Panc1 (cell line): ENCODE results near the gene PRODH2. TPM values are rescaled to one million over a fixed set of nuclear protein-coding genes. Genes with fewer than 3 reads are reported as not detected.

Experiments
- ATAC-seq: fragments of 200-7000 bp; cut with Tn5 transposase; 2 replicates; pipeline ENCODE4 v1.9.1; 2020; ENCODE audit warnings: mild to moderate bottlenecking, moderate library complexity
- BruUV-seq: library from RNA; stranded (reverse); fragments of 400-500 nt; replicated peaks from 2 replicates; lab custom pipeline; 2021; lab: Mats Ljungman, UMichigan
- CTCF ChIA-PET: fragments of 300-600 bp; sonication (Branson Sonifier 250); formaldehyde crosslinking; loops from one replicate; lab custom pipeline; 2022; ENCODE audit warnings: antibody characterized with exemption; lab: Charles Lee
- POLR2A ChIA-PET: fragments of 300-600 bp; sonication (Branson Sonifier 250); formaldehyde crosslinking; loops from one replicate; lab custom pipeline; 2022; ENCODE audit warnings: antibody characterized with exemption; lab: Charles Lee
- DNase-seq: peaks from one replicate; pipeline ENCODE4 v3.0.0-alpha.2; 2010; ENCODE audit warnings: low read depth, low spot score
- H3K27ac ChIP-seq: 2 replicates; pipeline ENCODE4 v1.5.1; 2011; ENCODE audit warnings: mild to moderate bottlenecking, low read length, inconsistent platforms
- H3K27me3 ChIP-seq: fragments of 200-500 bp; sonication (Bioruptor generic); 2 replicates; pipeline ENCODE4 v1.6.0; 2014; ENCODE audit warnings: low read length, inconsistent platforms; ENCODE audit not compliant: control insufficient read depth, insufficient read depth
- H3K36me3 ChIP-seq: fragments of 200-500 bp; sonication (Bioruptor generic); 2 replicates; pipeline ENCODE4 v1.5.1; 2014; ENCODE audit warnings: inconsistent platforms, mild to moderate bottlenecking, low read length, moderate library complexity; ENCODE audit not compliant: control insufficient read depth, insufficient read depth
- H3K4me1 ChIP-seq: 2 replicates; pipeline ENCODE4 v1.5.1; 2011; ENCODE audit warnings: inconsistent platforms, mild to moderate bottlenecking, low read length, moderate library complexity; ENCODE audit not compliant: control insufficient read depth, insufficient read depth
- H3K4me3 ChIP-seq, 2 experiments: 2 replicates each; pipeline ENCODE4 v1.5.1; 2011 to 2012; ENCODE audit warnings: low read depth in 2 of 2, low read length in 2 of 2, mild to moderate bottlenecking in 2 of 2, inconsistent platforms in 1 of 2, moderate library complexity in 1 of 2
- H3K9me3 ChIP-seq: fragments of 200-500 bp; sonication (Bioruptor generic); 2 replicates; pipeline ENCODE4 v1.5.1; 2014; ENCODE audit warnings: low read depth, mild to moderate bottlenecking, inconsistent platforms, low read length, moderate library complexity; ENCODE audit not compliant: control insufficient read depth, insufficient read depth
- POLR2AphosphoS5 ChIP-seq: IDR thresholded peaks from 2 replicates; pipeline ENCODE4 v1.6.1; 2012; ENCODE audit warnings: mild to moderate bottlenecking, low read depth, low read length, moderate library complexity
- SIN3A ChIP-seq: IDR thresholded peaks from 2 replicates; pipeline ENCODE4 v1.6.1; 2012; ENCODE audit warnings: low read depth, mild to moderate bottlenecking, low read length, moderate library complexity, borderline replicate concordance; ENCODE audit not compliant: insufficient read depth
- TCF7L2 ChIP-seq: IDR thresholded peaks from 2 replicates; pipeline ENCODE4 v1.6.1; 2011; ENCODE audit warnings: mild to moderate bottlenecking, low read depth, low read length, inconsistent platforms
- in situ Hi-C: cut with HindIII; loops from 2 replicates; pipeline ENCODE4 v1.10.0; 2016; ENCODE audit warnings: low sequenced_read_pairs, low pct_unique_long_range_greater_than_20kb
- intact Hi-C: fragments of 100-400 bp; cut with micrococcal nuclease; formaldehyde crosslinking; loops from one replicate; pipeline ENCODE4 v1.10.0; 2022; ENCODE audit not compliant: unreplicated experiment
- total RNA-seq: library from RNA; stranded (reverse); gene quantifications from one replicate; pipeline ENCODE4 v1.2.1, GENCODE V29; 2021; ENCODE audit not compliant: unreplicated experiment
- TF ChIP-seq, protein P1 (sequence below), 2 experiments: IDR thresholded peaks; 2 replicates each; pipeline ENCODE4 v1.6.1; 2011 to 2012; ENCODE audit warnings: low read depth in 2 of 2, control low read depth in 1 of 2, low read length in 1 of 2, mild to moderate bottlenecking in 1 of 2, moderate library complexity in 1 of 2; ENCODE audit not compliant: insufficient read depth in 1 of 2
- TF ChIP-seq, protein P2 (sequence below): fragments of 450-650 bp; IDR thresholded peaks from 2 replicates; pipeline ENCODE4 v1.5.1; 2017; ENCODE audit warnings: mild to moderate bottlenecking

PRODH2 gene
- total RNA-seq, 1 experiment from 2014 or later: not detected

DNA sequence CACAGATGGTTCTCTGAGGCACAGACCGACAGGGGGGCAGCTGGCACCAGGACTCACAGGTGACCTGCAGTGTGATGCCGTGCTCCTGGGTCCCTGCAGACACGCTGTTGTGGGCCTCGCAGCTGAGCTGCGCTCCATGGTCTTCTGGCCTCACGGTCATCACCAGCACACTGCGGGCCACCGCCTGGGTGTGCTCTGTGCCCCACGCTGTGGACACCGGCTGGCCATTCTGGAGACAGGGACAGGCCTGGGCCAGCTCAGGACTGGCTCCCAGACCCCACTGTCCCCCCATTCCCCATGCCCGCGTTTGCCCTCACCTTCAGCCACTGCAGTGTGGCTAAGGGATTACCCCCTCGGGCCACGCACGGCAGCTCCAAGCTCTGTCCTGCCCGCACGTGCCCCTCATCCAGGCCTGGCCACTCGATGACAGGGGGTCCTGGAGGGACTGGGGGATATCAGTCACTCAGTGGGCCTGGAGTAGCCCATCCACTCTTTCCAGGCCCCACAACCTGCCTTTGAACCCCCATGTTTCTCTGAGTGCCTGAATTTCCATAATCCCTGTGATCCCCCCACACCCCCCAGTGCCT, 36.4 kb upstream of the PRODH2 start:
- TF ChIP-seq, protein P1, sequence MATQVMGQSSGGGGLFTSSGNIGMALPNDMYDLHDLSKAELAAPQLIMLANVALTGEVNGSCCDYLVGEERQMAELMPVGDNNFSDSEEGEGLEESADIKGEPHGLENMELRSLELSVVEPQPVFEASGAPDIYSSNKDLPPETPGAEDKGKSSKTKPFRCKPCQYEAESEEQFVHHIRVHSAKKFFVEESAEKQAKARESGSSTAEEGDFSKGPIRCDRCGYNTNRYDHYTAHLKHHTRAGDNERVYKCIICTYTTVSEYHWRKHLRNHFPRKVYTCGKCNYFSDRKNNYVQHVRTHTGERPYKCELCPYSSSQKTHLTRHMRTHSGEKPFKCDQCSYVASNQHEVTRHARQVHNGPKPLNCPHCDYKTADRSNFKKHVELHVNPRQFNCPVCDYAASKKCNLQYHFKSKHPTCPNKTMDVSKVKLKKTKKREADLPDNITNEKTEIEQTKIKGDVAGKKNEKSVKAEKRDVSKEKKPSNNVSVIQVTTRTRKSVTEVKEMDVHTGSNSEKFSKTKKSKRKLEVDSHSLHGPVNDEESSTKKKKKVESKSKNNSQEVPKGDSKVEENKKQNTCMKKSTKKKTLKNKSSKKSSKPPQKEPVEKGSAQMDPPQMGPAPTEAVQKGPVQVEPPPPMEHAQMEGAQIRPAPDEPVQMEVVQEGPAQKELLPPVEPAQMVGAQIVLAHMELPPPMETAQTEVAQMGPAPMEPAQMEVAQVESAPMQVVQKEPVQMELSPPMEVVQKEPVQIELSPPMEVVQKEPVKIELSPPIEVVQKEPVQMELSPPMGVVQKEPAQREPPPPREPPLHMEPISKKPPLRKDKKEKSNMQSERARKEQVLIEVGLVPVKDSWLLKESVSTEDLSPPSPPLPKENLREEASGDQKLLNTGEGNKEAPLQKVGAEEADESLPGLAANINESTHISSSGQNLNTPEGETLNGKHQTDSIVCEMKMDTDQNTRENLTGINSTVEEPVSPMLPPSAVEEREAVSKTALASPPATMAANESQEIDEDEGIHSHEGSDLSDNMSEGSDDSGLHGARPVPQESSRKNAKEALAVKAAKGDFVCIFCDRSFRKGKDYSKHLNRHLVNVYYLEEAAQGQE (IDR thresholded peaks at IDR 0.05; ENCODE audit: insufficient read depth in 1 of 2, low read depth in 2 of 2, low read length in 1 of 2): 0 out of 4 replicates have a peak, but pooled peaks of 1 of the 2 experiments have one; percentile 16
- no peak for TF ChIP-seq SIN3A
- DNase-seq (no peak), ATAC-seq (no peak)
- no peaks in the 10 kb centered on the region for H3K36me3 ChIP-seq
- H3K4me3 ChIP-seq: no peak overlapping the region
- no peak overlapping the region for H3K27ac ChIP-seq
- CTCF ChIA-PET: no interaction called here
- H3K27me3 ChIP-seq: no peaks in the 10 kb centered on the region
- in situ Hi-C loops: no loop called here
- H3K9me3 ChIP-seq: no peaks in the 10 kb centered on the region
- intact Hi-C loops: no loop called here
- peaks cover 11% of the 10 kb centered on the region for H3K4me1 ChIP-seq
- BruUV-seq: no TSS peak
- POLR2A ChIA-PET: no interaction called here

DNA sequence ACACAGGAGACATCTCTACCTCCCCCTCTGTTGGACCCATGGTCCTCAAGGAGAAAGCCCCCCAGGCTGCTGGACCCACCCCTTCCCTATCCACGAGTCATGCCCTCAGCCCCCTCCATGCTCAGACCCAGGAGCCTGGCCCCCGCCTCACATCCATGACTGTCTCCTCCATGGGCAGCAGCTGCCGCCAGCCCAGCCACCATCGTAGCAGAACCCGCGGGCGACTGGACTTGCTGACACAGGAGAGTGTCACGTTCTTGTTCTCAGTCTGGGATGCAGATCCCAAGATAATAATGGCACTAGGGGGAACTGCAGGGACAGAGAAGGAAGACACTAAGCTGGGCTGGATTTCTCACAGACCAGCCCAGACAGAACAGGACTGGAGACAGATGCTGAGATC, 35.8 kb upstream of the PRODH2 start:
- no peak overlapping the region for H3K4me3 ChIP-seq
- H3K27ac ChIP-seq: no peak overlapping the region
- peaks cover 11% of the 10 kb centered on the region for H3K4me1 ChIP-seq
- H3K9me3 ChIP-seq: no peaks in the 10 kb centered on the region
- ATAC-seq: no peak
- TF ChIP-seq TCF7L2: no peak
- TF ChIP-seq SIN3A: no peak
- TF ChIP-seq, protein P2, sequence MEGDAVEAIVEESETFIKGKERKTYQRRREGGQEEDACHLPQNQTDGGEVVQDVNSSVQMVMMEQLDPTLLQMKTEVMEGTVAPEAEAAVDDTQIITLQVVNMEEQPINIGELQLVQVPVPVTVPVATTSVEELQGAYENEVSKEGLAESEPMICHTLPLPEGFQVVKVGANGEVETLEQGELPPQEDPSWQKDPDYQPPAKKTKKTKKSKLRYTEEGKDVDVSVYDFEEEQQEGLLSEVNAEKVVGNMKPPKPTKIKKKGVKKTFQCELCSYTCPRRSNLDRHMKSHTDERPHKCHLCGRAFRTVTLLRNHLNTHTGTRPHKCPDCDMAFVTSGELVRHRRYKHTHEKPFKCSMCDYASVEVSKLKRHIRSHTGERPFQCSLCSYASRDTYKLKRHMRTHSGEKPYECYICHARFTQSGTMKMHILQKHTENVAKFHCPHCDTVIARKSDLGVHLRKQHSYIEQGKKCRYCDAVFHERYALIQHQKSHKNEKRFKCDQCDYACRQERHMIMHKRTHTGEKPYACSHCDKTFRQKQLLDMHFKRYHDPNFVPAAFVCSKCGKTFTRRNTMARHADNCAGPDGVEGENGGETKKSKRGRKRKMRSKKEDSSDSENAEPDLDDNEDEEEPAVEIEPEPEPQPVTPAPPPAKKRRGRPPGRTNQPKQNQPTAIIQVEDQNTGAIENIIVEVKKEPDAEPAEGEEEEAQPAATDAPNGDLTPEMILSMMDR: no peak
- no peak for TF ChIP-seq POLR2AphosphoS5
- TF ChIP-seq, protein P1 (IDR thresholded peaks at IDR 0.05; ENCODE audit: insufficient read depth in 1 of 2, low read depth in 2 of 2, low read length in 1 of 2): no peak
- no peaks in the 10 kb centered on the region for H3K27me3 ChIP-seq
- no peaks in the 10 kb centered on the region for H3K36me3 ChIP-seq
- in situ Hi-C loops (no loop called here), intact Hi-C loops (no loop called here)
- POLR2A ChIA-PET: no interaction called here
- CTCF ChIA-PET: no interaction called here
- no peak for DNase-seq
- no TSS peak for BruUV-seq
